ENCODE data around the gene CXCL8.
"Not testable (repeated sequence)": the region's sequence is repeated elsewhere in the genome, so short reads cannot be mapped to it uniquely, and the experiment has no call there.

The CXCL8 gene

GRCh38 chr4:73765296-73765695, 24.9 kb downstream of the CXCL8 start:
- DNase-seq (ENCODE audit: low spot score) = no peak
- H3K27ac ChIP-seq = no peak overlapping the region
- no peak for TF ChIP-seq CTCF (IDR thresholded peaks at IDR 0.05)
- H3K4me3 ChIP-seq = no peak overlapping the region

GRCh38 chr4:73770917-73771316, 30.5 kb downstream of the CXCL8 start:
- Histone ChIP-seq H3K27ac (no peak overlapping the region), H3K4me3 (no peak overlapping the region)
- no peak for DNase-seq (ENCODE audit: low spot score)
- no peak for TF ChIP-seq CTCF (IDR thresholded peaks at IDR 0.05)

- Histone ChIP-seq H3K27ac (no peak overlapping the region), H3K4me3 (no peak overlapping the region)
- no peak for DNase-seq (ENCODE audit: low spot score)
- no peak for TF ChIP-seq CTCF (IDR thresholded peaks at IDR 0.05)
These were observed 32.0 kb downstream of the CXCL8 start for GRCh38 chr4:73772363-73772762.

- not testable (repeated sequence) for H3K4me3 ChIP-seq; H3K27ac ChIP-seq; DNase-seq (ENCODE audit: low spot score)
These were observed 34.0 kb downstream of the CXCL8 start for GRCh38 chr4:73774406-73774805.

- H3K27ac ChIP-seq = peak overlapping the region in 1 of 2 donors; percentile 26
- no peak for DNase-seq (ENCODE audit: low spot score)
- no peak overlapping the region for H3K4me3 ChIP-seq
- no peak for TF ChIP-seq CTCF (IDR thresholded peaks at IDR 0.05)
These were observed 36.0 kb downstream of the CXCL8 start for GRCh38 chr4:73776321-73776729.

GRCh38 chr4:73777612-73778011, 37.2 kb downstream of the CXCL8 start:
- Histone ChIP-seq H3K4me3 (no peak overlapping the region), H3K27ac (peak overlapping the region in 1 of 2 donors; percentile 14)
- TF ChIP-seq CTCF (IDR thresholded peaks at IDR 0.05) = no peak
- no peak for DNase-seq (ENCODE audit: low spot score)

- DNase-seq (ENCODE audit: low spot score) = no peak
These were observed 39.9 kb downstream of the CXCL8 start for GRCh38 chr4:73780243-73780642.

More at GRCh38 chr4:73780243-73780642, 39.9 kb downstream of the CXCL8 start:
- Histone ChIP-seq H3K4me3 (no peak overlapping the region), H3K27ac (no peak overlapping the region)
- TF ChIP-seq CTCF (IDR thresholded peaks at IDR 0.05) = no peak
